Tibial artery (tissue), 4 donors: ENCODE data around the gene WDR37.
"Not testable (repeated sequence)": the region's sequence is repeated elsewhere in the genome, so short reads cannot be mapped to it uniquely, and the experiment has no call there.

ENCODE experiments used
- DNase-seq, 2 donors: peaks; one replicate each; pipeline ENCODE4 v3.0.0-alpha.2; 2019
- H3K27ac ChIP-seq, 2 donors: fragments of 200-600 bp; sonication (generic) in 1 of 2; 1 replicate in 1 of 2; 2 replicates in 1 of 2; pipeline ENCODE4 v1.5.1; 2018 to 2019; ENCODE audit warnings: mild to moderate bottlenecking in 1 of 2
- H3K27me3 ChIP-seq, 2 donors: fragments of 200-600 bp; sonication (generic) in 1 of 2; one replicate each; pipeline versions ENCODE4 v1.5.1 to v1.6.0; 2016 to 2019
- H3K36me3 ChIP-seq, 3 donors: fragments of 200-600 bp; sonication (generic) in 2 of 3; one replicate each; pipeline ENCODE4 v1.5.1; 2016 to 2019; ENCODE audit warnings: mild to moderate bottlenecking in 2 of 3
- H3K4me1 ChIP-seq, 4 donors: fragments of 200-600 bp; sonication (generic) in 2 of 4; 1 replicate in 3 of 4; 2 replicates in 1 of 4; pipeline ENCODE4 v1.5.1; 2016 to 2019
- H3K4me3 ChIP-seq, 2 donors: fragments of 200-600 bp; sonication (generic) in 1 of 2; 1 replicate in 1 of 2; 2 replicates in 1 of 2; pipeline ENCODE4 v1.5.1; 2018 to 2019; ENCODE audit warnings: mild to moderate bottlenecking in 2 of 2
- H3K9me3 ChIP-seq, 3 donors: fragments of 200-600 bp; sonication (generic) in 1 of 3; one replicate each; pipeline ENCODE4 v1.5.1; 2016 to 2019
- CTCF ChIP-seq, 2 experiments: fragments of 200-600 bp in 1 of 2; fragments of 450-650 bp in 1 of 2; IDR thresholded peaks; one replicate each; pipeline ENCODE4 v1.5.1; 2017 to 2019; ENCODE audit warnings: antibody characterized with exemption in 2 of 2, mild to moderate bottlenecking in 1 of 2, moderate library complexity in 1 of 2
- intact Hi-C: fragments of 100-400 bp; cut with DNase I; formaldehyde crosslinking; loops from one replicate; pipeline ENCODE4 v1.15.0; 2023; ENCODE audit warnings: low total_unique reads

WDR37 gene

DNA sequence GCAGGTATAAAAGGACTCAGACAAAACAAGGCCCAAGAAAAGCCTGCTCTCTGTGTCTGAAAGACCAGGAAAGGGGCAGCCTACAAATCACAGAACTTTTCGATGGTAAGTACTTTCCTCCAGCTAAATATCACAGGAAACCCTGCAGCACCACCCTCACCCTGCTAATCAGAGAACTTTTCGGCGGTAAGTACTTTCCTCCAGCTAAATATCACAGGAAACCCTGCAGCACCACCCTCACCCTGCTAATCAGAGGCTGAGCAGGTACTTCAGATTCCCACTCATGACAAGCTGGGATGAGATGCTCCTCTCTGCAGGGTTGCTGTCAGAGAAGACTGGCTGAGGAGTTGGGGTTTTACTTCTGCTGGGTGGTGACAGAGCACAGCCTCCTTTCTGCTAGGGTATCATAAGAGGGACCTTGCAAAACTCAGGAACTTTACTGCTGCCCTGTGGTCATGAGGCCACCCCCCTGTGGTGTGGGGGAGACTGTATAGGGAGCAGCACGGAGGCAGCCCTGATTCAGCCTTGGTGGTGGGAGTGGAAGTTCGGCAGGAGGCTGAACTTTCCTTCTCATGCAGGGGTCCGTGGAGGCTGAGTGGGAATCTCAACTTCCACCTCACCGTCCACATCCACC is 7.2 kb downstream of the WDR37 start:
- peaks cover 6% of the 10 kb centered on the region in 3 donors for H3K36me3 ChIP-seq
- peaks cover 0 to under 1% (median 0%) of the 10 kb centered on the region in 4 donors for H3K4me1 ChIP-seq
- no peaks in the 10 kb centered on the region for H3K9me3 ChIP-seq
- H3K4me3 ChIP-seq: no peak overlapping the region
- H3K27ac ChIP-seq: no peak overlapping the region
- H3K27me3 ChIP-seq: no peaks in the 10 kb centered on the region
- DNase-seq: no peak
- TF ChIP-seq CTCF (IDR thresholded peaks at IDR 0.05): no peak
- intact Hi-C loops: no loop called here

GRCh38 chr10:1064964-1065247 is 8.7 kb downstream of the WDR37 start:
- intact Hi-C loops: no loop called here
- Histone ChIP-seq H3K4me3 (no peak overlapping the region), H3K36me3 (peaks cover 6% of the 10 kb centered on the region in 3 donors), H3K27ac (no peak overlapping the region), H3K27me3 (no peaks in the 10 kb centered on the region), H3K9me3 (no peaks in the 10 kb centered on the region), H3K4me1 (no peaks in the 10 kb centered on the region)
- DNase-seq: no peak
- no peak for TF ChIP-seq CTCF (IDR thresholded peaks at IDR 0.05)

DNA sequence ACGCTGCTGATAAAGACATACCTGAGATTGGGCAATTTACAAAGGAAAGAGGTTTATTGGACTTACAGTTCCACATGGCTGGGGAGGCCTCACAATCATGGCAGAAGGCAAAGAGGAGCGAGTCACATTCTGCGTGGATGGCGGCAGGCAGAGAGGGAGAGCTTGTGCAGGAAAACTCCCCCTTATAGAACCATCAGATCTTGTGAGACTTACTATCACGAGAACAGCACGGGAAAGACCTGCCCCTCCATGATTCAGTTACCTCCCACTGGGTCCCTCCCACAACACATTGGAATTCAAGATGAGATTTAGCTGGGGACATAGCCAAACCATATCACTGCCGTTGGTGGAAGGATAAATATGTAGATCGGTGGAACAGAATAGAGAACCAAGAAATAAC is 10.5 kb downstream of the WDR37 start:
- DNase-seq, H3K9me3 ChIP-seq, H3K36me3 ChIP-seq, H3K4me3 ChIP-seq, H3K4me1 ChIP-seq, H3K27me3 ChIP-seq, intact Hi-C loops, H3K27ac ChIP-seq: not testable (repeated sequence)

DNA sequence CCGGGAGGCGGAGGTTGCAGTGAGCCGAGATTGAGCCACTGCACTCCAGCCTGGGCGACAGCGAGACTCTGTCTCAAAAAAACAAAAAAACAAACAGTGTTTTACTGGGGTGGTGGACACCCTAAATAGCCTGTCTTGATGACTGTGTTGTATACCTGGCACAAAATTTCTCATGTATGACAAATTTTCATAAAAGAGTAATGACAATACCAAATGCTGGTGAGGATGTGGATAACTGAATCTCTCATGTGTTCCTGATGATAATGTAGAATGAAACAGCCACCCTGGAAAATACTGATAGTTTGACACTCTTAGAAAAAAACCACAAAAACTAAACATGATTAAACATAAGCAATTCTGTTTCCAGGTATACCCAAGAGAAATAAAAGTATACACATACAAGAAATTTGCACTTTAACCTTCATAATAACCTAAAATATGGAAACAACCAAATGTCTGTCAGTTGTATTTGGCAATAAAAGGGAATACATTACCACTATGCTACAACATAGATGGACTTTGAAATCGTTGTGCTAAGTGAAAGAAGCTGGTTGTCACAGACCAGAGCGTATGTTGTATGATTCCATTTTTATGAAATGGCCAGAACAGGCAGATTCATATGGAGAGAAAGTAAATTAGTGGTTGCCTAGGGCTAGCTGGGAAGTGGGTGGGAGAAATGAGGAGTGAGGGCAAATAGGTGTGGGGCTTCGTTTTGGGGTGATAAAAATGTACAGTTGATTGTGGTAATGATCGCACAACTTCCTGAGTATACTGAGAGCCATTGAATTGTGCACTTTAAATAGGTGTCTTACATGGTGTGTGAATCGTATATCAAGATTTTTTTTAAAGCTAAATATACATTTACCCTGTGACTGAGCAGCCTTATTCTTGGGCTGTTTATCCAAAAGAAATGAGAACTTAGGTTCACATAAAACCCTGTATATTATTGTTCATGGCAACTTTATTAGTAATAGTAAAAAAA is 12.5 kb downstream of the WDR37 start:
- no peaks in the 10 kb centered on the region for H3K9me3 ChIP-seq
- no peak for DNase-seq
- H3K27me3 ChIP-seq: no peaks in the 10 kb centered on the region
- no peaks in the 10 kb centered on the region for H3K4me1 ChIP-seq
- no peak overlapping the region for H3K27ac ChIP-seq
- no peak for TF ChIP-seq CTCF (IDR thresholded peaks at IDR 0.05)
- no peak overlapping the region for H3K4me3 ChIP-seq
- H3K36me3 ChIP-seq: peaks cover 11 to 18% (median 17%) of the 10 kb centered on the region in 3 donors
- intact Hi-C loops: no loop called here

GRCh38 chr10:1070919-1071318 is 14.7 kb downstream of the WDR37 start:
- no peak for DNase-seq
- Histone ChIP-seq H3K27ac (no peak overlapping the region), H3K36me3 (peaks cover 22 to 29% (median 25%) of the 10 kb centered on the region in 3 donors), H3K27me3 (no peaks in the 10 kb centered on the region), H3K9me3 (no peaks in the 10 kb centered on the region), H3K4me3 (no peak overlapping the region), H3K4me1 (no peaks in the 10 kb centered on the region)
- no peak for TF ChIP-seq CTCF (IDR thresholded peaks at IDR 0.05)
- intact Hi-C loops: loop anchor here (5.0 kb wide), 1 partner anchor 866 kb away; no protein-coding TSS in a partner anchor
